PC-9 (cell line): ENCODE measurements around the gene HJV. TPM values are rescaled to one million over a fixed set of nuclear protein-coding genes. Genes with fewer than 3 reads are reported as not detected.

Experiments used
- BruUV-seq: library from RNA; stranded (reverse); fragments of 400-500 nt; replicated peaks from 2 replicates; lab custom pipeline; 2021; lab: Mats Ljungman, UMichigan
- CTCF ChIA-PET: fragments of 300-600 bp; sonication (Branson Sonifier 250); formaldehyde crosslinking; loops from one replicate; lab custom pipeline; 2022; ENCODE audit warnings: antibody characterized with exemption; lab: Charles Lee
- POLR2A ChIA-PET: fragments of 300-600 bp; sonication (Branson Sonifier 250); formaldehyde crosslinking; loops from one replicate; lab custom pipeline; 2022; ENCODE audit warnings: antibody characterized with exemption; ENCODE audit not compliant: unreplicated experiment; lab: Charles Lee
- DNase-seq, 2 experiments: peaks; one replicate each; pipeline versions ENCODE4 v3.0.0 to v3.0.0-alpha.2; 2015 to 2022; ENCODE audit warnings: mixed read lengths in 1 of 2
- H2AFZ ChIP-seq: fragments of 200-600 bp; sonication (generic); 2 replicates; pipeline ENCODE4 v1.8.1; 2017; ENCODE audit warnings: antibody characterized with exemption
- H3F3A ChIP-seq: fragments of 200-600 bp; sonication (generic); 2 replicates; pipeline ENCODE4 v1.8.1; 2017; ENCODE audit warnings: antibody characterized with exemption, mild to moderate bottlenecking, low read depth; ENCODE audit not compliant: insufficient read depth
- H3K27ac ChIP-seq: fragments of 200-600 bp; sonication (generic); 2 replicates; pipeline ENCODE4 v1.6.1; 2016; ENCODE audit warnings: mixed run types
- H3K27me3 ChIP-seq: fragments of 200-600 bp; sonication (generic); 2 replicates; pipeline ENCODE4 v1.6.1; 2016; ENCODE audit warnings: low read depth, mixed run types; ENCODE audit not compliant: insufficient read depth
- H3K36me3 ChIP-seq: fragments of 200-600 bp; sonication (generic); 2 replicates; pipeline ENCODE4 v1.6.1; 2016; ENCODE audit warnings: low read depth, mixed run types
- H3K4me1 ChIP-seq: fragments of 200-600 bp; sonication (generic); replicated peaks from 2 replicates; pipeline ENCODE4 v1.6.1; 2016; ENCODE audit warnings: mixed run types; ENCODE audit not compliant: insufficient read depth
- H3K4me2 ChIP-seq: fragments of 200-600 bp; sonication (generic); 2 replicates; pipeline ENCODE4 v1.6.1; 2017; ENCODE audit warnings: mixed run types
- H3K4me3 ChIP-seq: fragments of 200-600 bp; sonication (generic); 2 replicates; pipeline ENCODE4 v1.6.1; 2016; ENCODE audit warnings: mixed run types
- H3K79me2 ChIP-seq: fragments of 200-600 bp; sonication (generic); 2 replicates; pipeline ENCODE4 v1.6.1; 2017; ENCODE audit warnings: low read depth, mixed run types
- H3K9me2 ChIP-seq: fragments of 200-600 bp; sonication (generic); 2 replicates; pipeline ENCODE4 v1.8.1; 2017; ENCODE audit warnings: mild to moderate bottlenecking; ENCODE audit not compliant: insufficient read depth
- H3K9me3 ChIP-seq: fragments of 200-600 bp; sonication (generic); 2 replicates; pipeline ENCODE4 v1.8.1; 2016; ENCODE audit warnings: low read depth; ENCODE audit not compliant: insufficient read depth
- H4K20me1 ChIP-seq: fragments of 200-600 bp; sonication (generic); 2 replicates; pipeline ENCODE4 v1.8.1; 2017; ENCODE audit not compliant: insufficient read depth
- CTCF ChIP-seq: fragments of 200-600 bp; sonication (generic); conservative IDR thresholded peaks from 2 replicates; pipeline ENCODE4 v1.6.1; 2017; ENCODE audit warnings: mixed run types, antibody characterized with exemption, mild to moderate bottlenecking, moderate library complexity
- EZH2 ChIP-seq: fragments of 200-600 bp; sonication (generic); IDR thresholded peaks from 2 replicates; pipeline ENCODE4 v1.8.0; 2017; ENCODE audit warnings: antibody characterized with exemption, low read depth
- intact Hi-C: fragments of 100-400 bp; cut with micrococcal nuclease; formaldehyde crosslinking; loops from one replicate; pipeline ENCODE4 v1.10.0; 2022; ENCODE audit not compliant: unreplicated experiment
- total RNA-seq: library from RNA; stranded (reverse); gene quantifications from 2 replicates; pipeline ENCODE4 v1.2.3, GENCODE V29; 2021

The HJV gene
- total RNA-seq, 1 experiment from 2014 or later, result not detected

GRCh38 chr1:146046664-146047063 is 25.1 kb upstream of the HJV start:
- Histone ChIP-seq H3K27ac (no peak overlapping the region), H3F3A (peaks cover 13% of the 10 kb centered on the region), H3K79me2 (no peaks in the 10 kb centered on the region), H2AFZ (no peak overlapping the region), H3K4me1 (peaks cover 8% of the 10 kb centered on the region; the same call in 1 of the 2 replicates), H3K27me3 (no peaks in the 10 kb centered on the region), H3K36me3 (no peaks in the 10 kb centered on the region), H3K9me2 (no peaks in the 10 kb centered on the region), H3K4me2 (no peak overlapping the region), H4K20me1 (no peaks in the 10 kb centered on the region), H3K4me3 (no peak overlapping the region), H3K9me3 (no peaks in the 10 kb centered on the region)
- DNase-seq, result no peak
- no TSS peak for BruUV-seq
- POLR2A ChIA-PET, result no interaction called here
- CTCF ChIA-PET, result no interaction called here
- TF ChIP-seq CTCF (no peak), EZH2 (no peak)
- intact Hi-C loops, result no loop called here

GRCh38 chr1:146039844-146040194 is 18.3 kb upstream of the HJV start:
- Histone ChIP-seq H3F3A (peaks cover 37% of the 10 kb centered on the region), H3K27ac (no peak overlapping the region), H3K4me3 (peak overlapping the region; percentile 74; the same call in 1 of the 2 replicates), H2AFZ (no peak overlapping the region), H3K4me1 (no peaks in the 10 kb centered on the region), H4K20me1 (peaks cover 6% of the 10 kb centered on the region; the same call in 1 of the 2 replicates), H3K27me3 (no peaks in the 10 kb centered on the region), H3K36me3 (no peaks in the 10 kb centered on the region), H3K79me2 (no peaks in the 10 kb centered on the region), H3K9me3 (no peaks in the 10 kb centered on the region), H3K9me2 (no peaks in the 10 kb centered on the region), H3K4me2 (peak overlapping the region; percentile 82; the same call in 1 of the 2 replicates)
- CTCF ChIA-PET, result no interaction called here
- POLR2A ChIA-PET, result no interaction called here
- intact Hi-C loops, result loop anchor here (5.0 kb wide), 2 partner anchors 113 to 183 kb away; partner anchors contain the start of genes PIAS3 and RBM8A
- no peak for DNase-seq
- no peak for TF ChIP-seq CTCF
- TF ChIP-seq EZH2, result no peak
- BruUV-seq, result no TSS peak

- Histone ChIP-seq H3K36me3 (no peaks in the 10 kb centered on the region), H4K20me1 (peaks cover 6% of the 10 kb centered on the region; the same call in 1 of the 2 replicates), H3K4me3 (peak overlapping the region; percentile 74), H3K79me2 (no peaks in the 10 kb centered on the region), H2AFZ (peak overlapping the region; percentile 96), H3K9me2 (no peaks in the 10 kb centered on the region), H3K27me3 (no peaks in the 10 kb centered on the region), H3K4me2 (peak overlapping the region; percentile 82), H3K27ac (peak overlapping the region; percentile 88), H3F3A (peaks cover 39% of the 10 kb centered on the region), H3K9me3 (no peaks in the 10 kb centered on the region), H3K4me1 (no peaks in the 10 kb centered on the region)
- ChIA-PET CTCF (no interaction called here), POLR2A (interaction anchor here (0.6 to 1.1 kb wide), 2 partner anchors 14 to 16 kb away, joined by 3 to 4 read pairs; no protein-coding TSS in a partner anchor)
- BruUV-seq, result no TSS peak
- TF ChIP-seq EZH2 (no peak), CTCF (no peak)
- intact Hi-C loops, result loop anchor here (2.0 to 5.0 kb wide), 3 partner anchors 58 to 180 kb away; partner anchors contain the start of genes PIAS3 and RBM8A
- DNase-seq, result peak; percentile 81
These were observed 15.6 kb upstream of the HJV start for GRCh38 chr1:146036965-146037646.
